Sigmoid colon (tissue), 7 donors: ENCODE measurements around the gene ITGB5. TPM values are rescaled to one million over a fixed set of nuclear protein-coding genes. Genes with fewer than 3 reads are reported as not detected.
A peak's percentile ranks its signal among the peaks of the same experiment; 100 is the strongest.

ENCODE experiments used
- DNase-seq: peaks from one replicate; pipeline ENCODE4 v3.0.0-alpha.2; 2019
- H3K27ac ChIP-seq, 4 donors: fragments of 200-600 bp; sonication (generic); one replicate each; pipeline ENCODE4 v1.5.1; 2016 to 2019; ENCODE audit warnings: mild to moderate bottlenecking in 1 of 4
- H3K27me3 ChIP-seq, 3 donors: fragments of 200-600 bp; sonication (generic); one replicate each; pipeline ENCODE4 v1.5.1; 2019; ENCODE audit warnings: mild to moderate bottlenecking in 1 of 3
- H3K36me3 ChIP-seq, 4 donors: fragments of 200-600 bp; sonication (generic); one replicate each; pipeline ENCODE4 v1.5.1; 2016 to 2019
- H3K4me1 ChIP-seq, 4 donors: fragments of 200-600 bp; sonication (generic); one replicate each; pipeline ENCODE4 v1.5.1; 2017 to 2019
- H3K4me3 ChIP-seq, 4 donors: fragments of 200-600 bp; sonication (generic); one replicate each; pipeline ENCODE4 v1.5.1; 2017 to 2019; ENCODE audit warnings: mild to moderate bottlenecking in 2 of 4, moderate library complexity in 1 of 4
- H3K9me3 ChIP-seq, 4 donors: fragments of 200-600 bp in 3 of 4; sonication (generic) in 3 of 4; one replicate each; pipeline versions ENCODE4 v1.5.1 to v1.6.1; 2013 to 2019
- CTCF ChIP-seq, 4 experiments: fragments of 450-650 bp in 3 of 4; fragments of 200-600 bp in 1 of 4; IDR thresholded peaks; one replicate each; pipeline ENCODE4 v1.5.1; 2016 to 2019; ENCODE audit warnings: antibody characterized with exemption in 4 of 4, mild to moderate bottlenecking in 3 of 4, moderate library complexity in 2 of 4
- EP300 ChIP-seq, 4 donors: sonication (generic); formaldehyde crosslinking; IDR thresholded peaks; one replicate each; pipeline ENCODE4 v1.6.1; 2017; ENCODE audit warnings: antibody characterized with exemption in 4 of 4
- POLR2A ChIP-seq, 2 donors: fragments of 450-650 bp; IDR thresholded peaks; one replicate each; pipeline ENCODE4 v1.6.1; 2016; ENCODE audit warnings: antibody characterized with exemption in 2 of 2, mild to moderate bottlenecking in 2 of 2, moderate library complexity in 2 of 2
- POLR2AphosphoS5 ChIP-seq, 4 donors: sonication (generic); formaldehyde crosslinking; IDR thresholded peaks; one replicate each; pipeline ENCODE4 v1.6.1; 2017; ENCODE audit warnings: antibody characterized with exemption in 4 of 4
- WGBS, 2 donors: extraction: QIAGEN DNeasy Blood & Tissue Kit; methylation state at CpG; one replicate each; pipeline ENCODE4 v1.1.7; 2013; 5-methylcytosine and 5-hydroxymethylcytosine counted together
- intact Hi-C: fragments of 100-400 bp; cut with DNase I; formaldehyde crosslinking; loops from one replicate; pipeline ENCODE4 v1.15.1; 2023
- polyA plus RNA-seq, 3 donors: library from polyadenylated mRNA; stranded (reverse); fragments of 200-250 nt; gene quantifications; one replicate each; pipeline ENCODE4 v1.2.3, GENCODE V29; 2013
- total RNA-seq, 4 donors: library from RNA; depleted of rRNA; stranded (reverse); fragments of >200 nt; gene quantifications; one replicate each; pipeline ENCODE4 v1.1.0, GENCODE V29; 2016
- donor health status: healthy with polysubstance abuse.
- donor health status: Bipolar disorder and iron deficiency.
- donor health status: healthy.

The ITGB5 gene
- total and polyA plus RNA-seq, 7 donors: 15.0 to 203 (median 89.2) TPM

- Histone ChIP-seq H3K27ac (no peak overlapping the region), H3K36me3 (no peaks in the 10 kb centered on the region), H3K9me3 (no peaks in the 10 kb centered on the region), H3K4me1 (peaks cover 0 to 4% (median 0%) of the 10 kb centered on the region in 4 donors), H3K27me3 (no peaks in the 10 kb centered on the region), H3K4me3 (no peak overlapping the region)
- TF ChIP-seq CTCF (IDR thresholded peaks at IDR 0.05) (peak; percentile 43 to 78 (median 58)), POLR2AphosphoS5 (IDR thresholded peaks at IDR 0.05) (no peak)
- peak; percentile 77 for DNase-seq
- 21 to 32% methylated on average over 4 of the region's 4 CpGs for WGBS, 2 donors
- intact Hi-C loops: loop anchor here (2.0 to 10.0 kb wide), 3 partner anchors 136 to 508 kb away; no protein-coding TSS in a partner anchor
Observed at GRCh38 chr3:124928333-124929202, 41.4 kb upstream of the ITGB5 start.

- WGBS, 2 donors: 88 to 90% methylated on average over 2 of the region's 2 CpGs
- Histone ChIP-seq H3K4me1 (peaks cover 0 to 4% (median 0%) of the 10 kb centered on the region in 4 donors), H3K36me3 (no peaks in the 10 kb centered on the region), H3K4me3 (no peak overlapping the region), H3K27ac (no peak overlapping the region), H3K27me3 (no peaks in the 10 kb centered on the region), H3K9me3 (no peaks in the 10 kb centered on the region)
- no peak for DNase-seq
- intact Hi-C loops: loop anchor here (2.0 to 10.0 kb wide), 3 partner anchors 137 to 509 kb away; no protein-coding TSS in a partner anchor
- TF ChIP-seq POLR2A (IDR thresholded peaks at IDR 0.05) (peak in 1 of 2 donors; percentile 5), POLR2AphosphoS5 (IDR thresholded peaks at IDR 0.05) (no peak)
Observed at GRCh38 chr3:124927574-124928045, 40.4 kb upstream of the ITGB5 start.

- Histone ChIP-seq H3K27me3 (no peaks in the 10 kb centered on the region), H3K4me1 (peaks cover 0 to 4% (median 0%) of the 10 kb centered on the region in 4 donors), H3K4me3 (no peak overlapping the region), H3K36me3 (no peaks in the 10 kb centered on the region), H3K27ac (no peak overlapping the region), H3K9me3 (no peaks in the 10 kb centered on the region)
- DNase-seq: no peak
- 69 to 84% methylated on average over 4 of the region's 4 CpGs for WGBS, 2 donors
- TF ChIP-seq POLR2A (IDR thresholded peaks at IDR 0.05): no peak
- intact Hi-C loops: loop anchor here (10.0 kb wide), 2 partner anchors 138 to 238 kb away; no protein-coding TSS in a partner anchor
Observed at GRCh38 chr3:124926426-124927101, 39.4 kb upstream of the ITGB5 start.

GRCh38 chr3:124924741-124925140, 37.6 kb upstream of the ITGB5 start:
- WGBS, 2 donors: 82 to 85% methylated on average over 2 of the region's 2 CpGs
- intact Hi-C loops: loop anchor here (10.0 kb wide), 2 partner anchors 140 to 240 kb away; no protein-coding TSS in a partner anchor
- H3K27me3 ChIP-seq: no peaks in the 10 kb centered on the region

GRCh38 chr3:124923833-124924232, 36.7 kb upstream of the ITGB5 start:
- Histone ChIP-seq H3K4me3 (no peak overlapping the region), H3K27me3 (no peaks in the 10 kb centered on the region), H3K27ac (no peak overlapping the region), H3K4me1 (peaks cover 0 to 4% (median 0%) of the 10 kb centered on the region in 4 donors), H3K9me3 (no peaks in the 10 kb centered on the region), H3K36me3 (no peaks in the 10 kb centered on the region)
- DNase-seq: no peak
- no peak for TF ChIP-seq POLR2AphosphoS5 (IDR thresholded peaks at IDR 0.05)
- intact Hi-C loops: loop anchor here (10.0 kb wide), 2 partner anchors 141 to 241 kb away; no protein-coding TSS in a partner anchor

More at GRCh38 chr3:124924741-124925140, 37.6 kb upstream of the ITGB5 start:
- no peaks in the 10 kb centered on the region for H3K36me3 ChIP-seq
- no peak for DNase-seq
- TF ChIP-seq EP300 (IDR thresholded peaks at IDR 0.05) (no peak), POLR2A (IDR thresholded peaks at IDR 0.05) (no peak), CTCF (IDR thresholded peaks at IDR 0.05) (no peak), POLR2AphosphoS5 (IDR thresholded peaks at IDR 0.05) (no peak)
- no peak overlapping the region for H3K4me3 ChIP-seq
- H3K4me1 ChIP-seq: peaks cover 0 to 4% (median 0%) of the 10 kb centered on the region in 4 donors
- no peaks in the 10 kb centered on the region for H3K9me3 ChIP-seq
- H3K27ac ChIP-seq: no peak overlapping the region

GRCh38 chr3:124920718-124921117, 33.6 kb upstream of the ITGB5 start:
- Histone ChIP-seq H3K4me1 (no peaks in the 10 kb centered on the region), H3K9me3 (no peaks in the 10 kb centered on the region), H3K27ac (no peak overlapping the region), H3K27me3 (no peaks in the 10 kb centered on the region), H3K4me3 (no peak overlapping the region), H3K36me3 (no peaks in the 10 kb centered on the region)
- no peak for DNase-seq
- 93 to 94% methylated on average over 5 of the region's 5 CpGs for WGBS, 2 donors
- TF ChIP-seq CTCF (IDR thresholded peaks at IDR 0.05) (no peak), EP300 (IDR thresholded peaks at IDR 0.05) (no peak), POLR2A (IDR thresholded peaks at IDR 0.05) (no peak), POLR2AphosphoS5 (IDR thresholded peaks at IDR 0.05) (no peak)
- intact Hi-C loops: loop anchor here (10.0 kb wide), 2 partner anchors 144 to 244 kb away; no protein-coding TSS in a partner anchor
